H1 (cell line): ENCODE data around the gene SPATA7. TPM values are rescaled to one million over a fixed set of nuclear protein-coding genes. Genes with fewer than 3 reads are reported as not detected.

ENCODE experiments used
- CTCF ChIA-PET: fragments of 300-600 bp; sonication (Branson Sonifier 250); formaldehyde crosslinking; loops from one replicate; lab custom pipeline; 2021; ENCODE audit not compliant: partially characterized antibody; lab: Charles Lee
- POLR2A ChIA-PET: fragments of 300-600 bp; sonication (Branson Sonifier 250); formaldehyde crosslinking; loops from one replicate; lab custom pipeline; 2021; ENCODE audit warnings: inconsistent platforms; ENCODE audit not compliant: partially characterized antibody; lab: Charles Lee
- DNase-seq, 2 experiments: peaks; one replicate each; pipeline versions ENCODE4 v3.0.0 to v3.0.0-alpha.2; 2010 to 2022; ENCODE audit warnings: low spot score in 2 of 2, low read depth in 1 of 2, mixed read lengths in 1 of 2
- FAIRE-seq: peaks from 2 replicates; lab custom pipeline; 2011; peaks lifted over from hg19 to GRCh38; lab: Jason Lieb, UNC
- H2AFZ ChIP-seq: 2 replicates; pipeline ENCODE4 v1.8.1; 2012; ENCODE audit warnings: low read length, inconsistent platforms
- H2AK5ac ChIP-seq: 2 replicates; pipeline ENCODE4 v1.6.1; 2013; ENCODE audit warnings: low read depth, low read length
- H2BK120ac ChIP-seq: replicated peaks from 2 replicates; pipeline ENCODE3; 2013; ENCODE audit warnings: low read depth, low read length, inconsistent platforms
- H2BK12ac ChIP-seq: 2 replicates; pipeline ENCODE4 v1.6.1; 2013; ENCODE audit warnings: low read depth, low read length
- H2BK15ac ChIP-seq: 2 replicates; pipeline ENCODE4 v1.6.1; 2013; ENCODE audit warnings: low read length
- H2BK20ac ChIP-seq: 2 replicates; pipeline ENCODE4 v1.6.1; 2013; ENCODE audit warnings: low read length
- H2BK5ac ChIP-seq: 2 replicates; pipeline ENCODE4 v1.6.1; 2013; ENCODE audit warnings: low read depth, low read length
- H3K14ac ChIP-seq: 2 replicates; pipeline ENCODE4 v1.6.1; 2013; ENCODE audit warnings: inconsistent platforms; ENCODE audit not compliant: insufficient read length
- H3K18ac ChIP-seq: 2 replicates; pipeline ENCODE4 v1.6.1; 2013; ENCODE audit warnings: low read length; ENCODE audit errors: extremely low read depth
- H3K23ac ChIP-seq: 2 replicates; pipeline ENCODE4 v1.6.1; 2013; ENCODE audit warnings: inconsistent platforms; ENCODE audit not compliant: insufficient read length
- H3K23me2 ChIP-seq: 2 replicates; pipeline ENCODE4 v1.6.1; 2013; ENCODE audit warnings: low read depth, low read length
- H3K27ac ChIP-seq: 2 replicates; pipeline ENCODE4 v1.6.1; 2011; ENCODE audit warnings: low read depth, low read length, inconsistent platforms
- H3K27me3 ChIP-seq, 4 experiments: replicated peaks in 1 of 4; 1 replicate in 1 of 4; 2 replicates in 3 of 4; pipeline versions ENCODE4 v1.6.1 to v1.8.1; 2011 to 2013; ENCODE audit warnings: low read length in 3 of 4, mild to moderate bottlenecking in 3 of 4, inconsistent platforms in 2 of 4, mixed read lengths in 2 of 4, moderate library complexity in 1 of 4; ENCODE audit not compliant: control insufficient read depth in 3 of 4, insufficient read depth in 3 of 4; ENCODE audit errors: extremely low read depth in 1 of 4
- H3K36me3 ChIP-seq, 4 experiments: 2 replicates each; pipeline versions ENCODE4 v1.6.1 to v1.8.1; 2011 to 2013; ENCODE audit warnings: mild to moderate bottlenecking in 4 of 4, low read length in 3 of 4, moderate library complexity in 2 of 4, control low read depth in 1 of 4, inconsistent platforms in 1 of 4; ENCODE audit not compliant: insufficient read depth in 4 of 4, control insufficient read depth in 2 of 4
- H3K4ac ChIP-seq: replicated peaks from 2 replicates; pipeline ENCODE3; 2013; ENCODE audit warnings: low read length, low read depth, mixed read lengths, inconsistent platforms; ENCODE audit not compliant: insufficient read length
- H3K4me1 ChIP-seq, 4 experiments: replicated peaks in 1 of 4; 1 replicate in 1 of 4; 2 replicates in 3 of 4; pipeline versions ENCODE4 v1.6.1 to v1.8.1; 2011 to 2013; ENCODE audit warnings: low read length in 3 of 4, inconsistent platforms in 2 of 4, mixed read lengths in 1 of 4; ENCODE audit not compliant: insufficient read depth in 4 of 4, control insufficient read depth in 3 of 4
- H3K4me2 ChIP-seq, 2 experiments: 2 replicates each; pipeline versions ENCODE4 v1.6.1 to v1.8.1; 2011 to 2013; ENCODE audit warnings: low read depth in 2 of 2, low read length in 2 of 2, control low read depth in 1 of 2, inconsistent platforms in 1 of 2, mild to moderate bottlenecking in 1 of 2; ENCODE audit not compliant: insufficient read depth in 1 of 2
- H3K4me3 ChIP-seq, 4 experiments: fragments of 200-600, 300-600 bp in 1 of 4; sonication (generic), shearing (Covaris generic), sonication (Bioruptor Twin) in 1 of 4; 2 replicates each; pipeline versions ENCODE4 v1.5.1 to v1.8.1; 2011 to 2016; ENCODE audit warnings: low read length in 4 of 4, low read depth in 3 of 4, control low read depth in 2 of 4, inconsistent platforms in 2 of 4, mild to moderate bottlenecking in 2 of 4, mixed read lengths in 1 of 4, moderate library complexity in 1 of 4; ENCODE audit not compliant: insufficient read depth in 2 of 4; ENCODE audit errors: extremely low read depth in 1 of 4
- H3K56ac ChIP-seq: replicated peaks from 2 replicates; pipeline ENCODE3; 2013; ENCODE audit warnings: low read depth, mild to moderate bottlenecking, mixed read lengths, low read length, inconsistent platforms; ENCODE audit not compliant: insufficient read length
- H3K79me1 ChIP-seq: 2 replicates; pipeline ENCODE4 v1.6.1; 2013; ENCODE audit warnings: low read depth, low read length, control low read depth
- H3K79me2 ChIP-seq, 2 experiments: 2 replicates each; pipeline versions ENCODE4 v1.6.1 to v1.8.1; 2012 to 2013; ENCODE audit warnings: low read length in 2 of 2, mild to moderate bottlenecking in 2 of 2, inconsistent platforms in 1 of 2; ENCODE audit not compliant: insufficient read depth in 2 of 2, control insufficient read depth in 1 of 2
- H3K9ac ChIP-seq, 4 experiments: replicated peaks in 1 of 4; 1 replicate in 1 of 4; 2 replicates in 3 of 4; pipeline versions ENCODE4 v1.6.1 to v1.8.1; 2011 to 2013; ENCODE audit warnings: low read depth in 3 of 4, low read length in 3 of 4, control low read depth in 2 of 4, mild to moderate bottlenecking in 2 of 4, moderate library complexity in 2 of 4, inconsistent platforms in 1 of 4; ENCODE audit errors: extremely low read depth in 1 of 4
- H3K9me3 ChIP-seq, 2 experiments: 2 replicates each; pipeline versions ENCODE4 v1.6.1 to v1.8.1; 2012 to 2013; ENCODE audit warnings: mild to moderate bottlenecking in 2 of 2, moderate library complexity in 2 of 2, control low read depth in 1 of 2, inconsistent platforms in 1 of 2, low read depth in 1 of 2, low read length in 1 of 2, mixed read lengths in 1 of 2; ENCODE audit not compliant: insufficient read depth in 2 of 2
- H4K20me1 ChIP-seq, 2 experiments: replicated peaks in 1 of 2; 2 replicates each; pipeline versions ENCODE3 to v1.8.1; 2011 to 2013; ENCODE audit warnings: inconsistent platforms in 2 of 2, low read length in 2 of 2, mild to moderate bottlenecking in 1 of 2; ENCODE audit not compliant: insufficient read depth in 2 of 2, control insufficient read depth in 1 of 2
- H4K5ac ChIP-seq: 2 replicates; pipeline ENCODE4 v1.6.1; 2013; ENCODE audit warnings: low read length, low read depth, mixed read lengths, inconsistent platforms; ENCODE audit not compliant: insufficient read length
- H4K8ac ChIP-seq: 2 replicates; pipeline ENCODE4 v1.8.0; 2013; ENCODE audit warnings: mild to moderate bottlenecking, moderate library complexity, low read length, inconsistent platforms; ENCODE audit not compliant: insufficient read depth; ENCODE audit errors: extremely low read depth
- H4K91ac ChIP-seq: replicated peaks from 2 replicates; pipeline ENCODE3; 2013; ENCODE audit warnings: low read length, mixed read lengths, inconsistent platforms; ENCODE audit not compliant: insufficient read length
- BRCA1 ChIP-seq: IDR thresholded peaks from 2 replicates; pipeline ENCODE4 v1.6.1; 2012; ENCODE audit warnings: low read depth, low read length, improper control_type of control experiment
- EP300 ChIP-seq, 2 experiments: IDR thresholded peaks; 1 replicate in 1 of 2; 2 replicates in 1 of 2; pipeline ENCODE4 v1.6.1; 2011 to 2012; ENCODE audit warnings: low read depth in 2 of 2, low read length in 2 of 2, mild to moderate bottlenecking in 2 of 2, borderline replicate concordance in 1 of 2, inconsistent platforms in 1 of 2, moderate library complexity in 1 of 2
- HDAC6 ChIP-seq: IDR thresholded peaks from one replicate; pipeline ENCODE4 v1.7.1; 2012; ENCODE audit warnings: low read depth, mild to moderate bottlenecking, inconsistent platforms, low read length, moderate library complexity
- JUND ChIP-seq: IDR thresholded peaks from 2 replicates; pipeline ENCODE4 v1.6.1; 2011; ENCODE audit warnings: mild to moderate bottlenecking, improper control_type of control experiment, low read length
- RAD21 ChIP-seq, 2 experiments: IDR thresholded peaks in 1 of 2; conservative IDR thresholded peaks in 1 of 2; 2 replicates each; pipeline ENCODE4 v1.6.1; 2011; ENCODE audit warnings: low read depth in 2 of 2, low read length in 2 of 2, improper control_type of control experiment in 1 of 2, inconsistent platforms in 1 of 2, mild to moderate bottlenecking in 1 of 2, moderate library complexity in 1 of 2
- SIN3A ChIP-seq, 2 experiments: IDR thresholded peaks in 1 of 2; conservative IDR thresholded peaks in 1 of 2; 2 replicates each; pipeline ENCODE4 v1.6.1; 2011 to 2012; ENCODE audit warnings: low read length in 2 of 2, improper control_type of control experiment in 1 of 2, low read depth in 1 of 2, mild to moderate bottlenecking in 1 of 2
- ZNF274 ChIP-seq: IDR thresholded peaks from 2 replicates; pipeline ENCODE4 v1.7.0; 2012; ENCODE audit warnings: low read length, borderline replicate concordance; ENCODE audit errors: extremely low read depth
- WGBS, 2 experiments: shearing (Covaris generic) in 1 of 2; methylation state at CpG; one replicate each; pipeline versions ENCODE4 v1.1.6 to v1.1.7; 2013 to 2015; ENCODE audit warnings: low lambda C conversion rate in 2 of 2, mixed read lengths in 2 of 2, inconsistent platforms in 1 of 2, low coverage in 1 of 2, missing lambda C conversion rate in 1 of 2; ENCODE audit not compliant: insufficient replicate concordance in 2 of 2, insufficient coverage in 1 of 2, insufficient read length in 1 of 2; ENCODE audit errors: extremely low coverage in 1 of 2, missing lambda C conversion rate in 1 of 2; 5-methylcytosine and 5-hydroxymethylcytosine counted together
- polyA plus RNA-seq, 7 experiments: library from polyadenylated mRNA; depleted of rRNA in 3 of 7; stranded (reverse) in 5 of 7; unstranded in 2 of 7; fragments of >200 nt in 5 of 7; fragments of 200-250 nt in 2 of 7; gene quantifications; 1 replicate in 5 of 7; 2 replicates in 1 of 7; 4 replicates in 1 of 7; pipeline versions ENCODE4 v1.2.1 to v1.2.3, GENCODE V29; 2011 to 2013; ENCODE audit warnings: missing spikeins in 2 of 7, mixed read lengths in 2 of 7
- total RNA-seq: library from RNA; stranded (reverse); fragmentation: NEBNext Ultra II Directional; extraction: Animal tissue kit (Norgen Biotek cat#: 25700); gene quantifications from 2 replicates; pipeline ENCODE4 v1.2.1, GENCODE V29; 2021
- TF ChIP-seq, protein P1 (sequence below): IDR thresholded peaks from 2 replicates; pipeline ENCODE4 v1.6.1; 2011; ENCODE audit warnings: low read depth, mild to moderate bottlenecking, low read length; ENCODE audit not compliant: insufficient read depth
- TF ChIP-seq, protein P2 (sequence below): IDR thresholded peaks from 2 replicates; pipeline ENCODE4 v1.6.1; 2011; ENCODE audit warnings: low read length, improper control_type of control experiment
- TF ChIP-seq, protein P3 (sequence below): IDR thresholded peaks from 2 replicates; pipeline ENCODE4 v1.6.1; 2012; ENCODE audit warnings: low read length, inconsistent platforms

The SPATA7 gene
- total and polyA plus RNA-seq, 2 of the 8 experiments (the other 6 are each of a cell fraction or from before 2014, with no cell fraction given) = 3.8 to 6.7 TPM

DNA sequence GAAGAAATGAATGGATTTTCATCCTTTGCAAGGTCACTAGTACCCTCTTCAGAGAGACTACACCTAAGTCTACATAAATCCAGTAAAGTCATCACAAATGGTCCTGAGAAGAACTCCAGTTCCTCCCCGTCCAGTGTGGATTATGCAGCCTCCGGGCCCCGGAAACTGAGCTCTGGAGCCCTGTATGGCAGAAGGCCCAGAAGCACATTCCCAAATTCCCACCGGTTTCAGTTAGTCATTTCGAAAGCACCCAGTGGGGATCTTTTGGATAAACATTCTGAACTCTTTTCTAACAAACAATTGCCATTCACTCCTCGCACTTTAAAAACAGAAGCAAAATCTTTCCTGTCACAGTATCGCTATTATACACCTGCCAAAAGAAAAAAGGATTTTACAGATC is 40.8 kb downstream of the SPATA7 start:
- no peak overlapping the region for H3K4me3 ChIP-seq
- ChIA-PET POLR2A (no interaction called here), CTCF (interaction anchor here (0.6 kb wide), 1 partner anchor 411 kb away, joined by 3 read pairs; no protein-coding TSS in a partner anchor)
- no peak overlapping the region for H2AK5ac ChIP-seq
- no peaks in the 10 kb centered on the region for H3K79me1 ChIP-seq
- H3K27ac ChIP-seq = no peak overlapping the region
- H3K79me2 ChIP-seq = no peaks in the 10 kb centered on the region
- no peak overlapping the region for H2BK12ac ChIP-seq
- no peak overlapping the region for H3K14ac ChIP-seq
- no peaks in the 10 kb centered on the region for H3K9me3 ChIP-seq
- no peaks in the 10 kb centered on the region for H3K23me2 ChIP-seq
- H2AFZ ChIP-seq = no peak overlapping the region
- no peaks in the 10 kb centered on the region for H4K20me1 ChIP-seq
- H2BK15ac ChIP-seq = no peak overlapping the region
- no peak overlapping the region for H2BK5ac ChIP-seq
- no peak overlapping the region for H3K4me2 ChIP-seq
- no peak overlapping the region for H2BK20ac ChIP-seq
- no peak overlapping the region for H3K56ac ChIP-seq
- no peak overlapping the region for H3K9ac ChIP-seq
- no peak overlapping the region for H2BK120ac ChIP-seq
- FAIRE-seq (no peak), DNase-seq (no peak)
- H4K8ac ChIP-seq = no peak overlapping the region
- no peak overlapping the region for H3K18ac ChIP-seq
- no peaks in the 10 kb centered on the region for H3K27me3 ChIP-seq
- WGBS, 2 experiments = 86% methylated on average over 7 of the region's 7 CpGs; no CpG with 5 or more reads in 1 of the 2 experiments
- no peak overlapping the region for H3K23ac ChIP-seq
- H4K5ac ChIP-seq = no peak overlapping the region
- no peaks in the 10 kb centered on the region for H3K36me3 ChIP-seq
- no peak overlapping the region for H4K91ac ChIP-seq
- no peak overlapping the region for H3K4ac ChIP-seq
- H3K4me1 ChIP-seq = no peaks in the 10 kb centered on the region
- TF ChIP-seq SIN3A (conservative IDR thresholded peaks at IDR 0.05 in 1 of 2, IDR thresholded peaks at IDR 0.05 in 1 of 2; ENCODE audit: low read depth in 1 of 2, low read length in 2 of 2) = no peak
- TF ChIP-seq ZNF274 = no peak
- TF ChIP-seq BRCA1 = no peak
- TF ChIP-seq HDAC6 = no peak
- no peak for TF ChIP-seq RAD21 (IDR thresholded peaks at IDR 0.05 in 1 of 2, conservative IDR thresholded peaks at IDR 0.05 in 1 of 2; ENCODE audit: low read depth in 2 of 2, low read length in 2 of 2)
- TF ChIP-seq JUND = no peak
- TF ChIP-seq, protein P1, sequence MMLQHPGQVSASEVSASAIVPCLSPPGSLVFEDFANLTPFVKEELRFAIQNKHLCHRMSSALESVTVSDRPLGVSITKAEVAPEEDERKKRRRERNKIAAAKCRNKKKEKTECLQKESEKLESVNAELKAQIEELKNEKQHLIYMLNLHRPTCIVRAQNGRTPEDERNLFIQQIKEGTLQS = no peak
- TF ChIP-seq, protein P2, sequence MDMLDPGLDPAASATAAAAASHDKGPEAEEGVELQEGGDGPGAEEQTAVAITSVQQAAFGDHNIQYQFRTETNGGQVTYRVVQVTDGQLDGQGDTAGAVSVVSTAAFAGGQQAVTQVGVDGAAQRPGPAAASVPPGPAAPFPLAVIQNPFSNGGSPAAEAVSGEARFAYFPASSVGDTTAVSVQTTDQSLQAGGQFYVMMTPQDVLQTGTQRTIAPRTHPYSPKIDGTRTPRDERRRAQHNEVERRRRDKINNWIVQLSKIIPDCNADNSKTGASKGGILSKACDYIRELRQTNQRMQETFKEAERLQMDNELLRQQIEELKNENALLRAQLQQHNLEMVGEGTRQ = no peak
- no peak for TF ChIP-seq EP300 (IDR thresholded peaks at IDR 0.05; ENCODE audit: borderline replicate concordance in 1 of 2, low read depth in 2 of 2, low read length in 2 of 2)
- TF ChIP-seq, protein P3, sequence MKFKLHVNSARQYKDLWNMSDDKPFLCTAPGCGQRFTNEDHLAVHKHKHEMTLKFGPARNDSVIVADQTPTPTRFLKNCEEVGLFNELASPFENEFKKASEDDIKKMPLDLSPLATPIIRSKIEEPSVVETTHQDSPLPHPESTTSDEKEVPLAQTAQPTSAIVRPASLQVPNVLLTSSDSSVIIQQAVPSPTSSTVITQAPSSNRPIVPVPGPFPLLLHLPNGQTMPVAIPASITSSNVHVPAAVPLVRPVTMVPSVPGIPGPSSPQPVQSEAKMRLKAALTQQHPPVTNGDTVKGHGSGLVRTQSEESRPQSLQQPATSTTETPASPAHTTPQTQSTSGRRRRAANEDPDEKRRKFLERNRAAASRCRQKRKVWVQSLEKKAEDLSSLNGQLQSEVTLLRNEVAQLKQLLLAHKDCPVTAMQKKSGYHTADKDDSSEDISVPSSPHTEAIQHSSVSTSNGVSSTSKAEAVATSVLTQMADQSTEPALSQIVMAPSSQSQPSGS = no peak
